T-helper 17 cell (primary cell): ENCODE results near the gene SCN4A. TPM values are rescaled to one million over a fixed set of nuclear protein-coding genes. Genes with fewer than 3 reads are reported as not detected.

Source experiments
- ATAC-seq: fragments of 150-1000 bp; cut with Tn5 transposase; 2 replicates; pipeline ENCODE4 v1.10.0; 2021; ENCODE audit warnings: mild to moderate bottlenecking, moderate library complexity
- DNase-seq, 3 donors: peaks; one replicate each; pipeline versions ENCODE4 v3.0.0 to v3.0.0-alpha.2; 2020 to 2021
- H3K9me3 ChIP-seq: one replicate; pipeline ENCODE4 v1.7.0; 2013; ENCODE audit warnings: low read length, mild to moderate bottlenecking; ENCODE audit not compliant: control insufficient read depth, poor library complexity, severe bottlenecking
- H3K27ac Mint-ChIP-seq: one replicate; pipeline ENCODE4 v1.8.0; 2022; ENCODE audit warnings: mild to moderate bottlenecking, moderate library complexity, mixed read lengths
- H3K27me3 Mint-ChIP-seq: one replicate; pipeline ENCODE4 v1.8.0; 2022; ENCODE audit warnings: mixed read lengths
- H3K36me3 Mint-ChIP-seq: one replicate; pipeline ENCODE4 v1.8.0; 2022; ENCODE audit warnings: low read depth, mixed read lengths
- H3K4me1 Mint-ChIP-seq: one replicate; pipeline ENCODE4 v1.8.0; 2022; ENCODE audit warnings: mild to moderate bottlenecking, mixed read lengths
- H3K4me3 Mint-ChIP-seq: one replicate; pipeline ENCODE4 v1.8.0; 2022; ENCODE audit warnings: mild to moderate bottlenecking, moderate library complexity, mixed read lengths
- total RNA-seq, 4 donors: library from RNA in 2 of 4; stranded (reverse) in 2 of 4; gene quantifications; one replicate each; pipeline ENCODE4 v1.2.3 and lab custom pipeline; 2022 to 2026

Gene SCN4A
- total RNA-seq, 2 donors from 2014 or later, result 0.02 to 0.16 TPM

GRCh38 chr17:64006361-64007088, 33.8 kb upstream of the SCN4A start:
- DNase-seq, result no peak
- H3K36me3 Mint-ChIP-seq, result peaks cover 3% of the 10 kb centered on the region
- no peak for ATAC-seq
- H3K4me3 Mint-ChIP-seq, result no peak overlapping the region
- peaks cover 44% of the 10 kb centered on the region for H3K4me1 Mint-ChIP-seq
- H3K27me3 Mint-ChIP-seq, result no peaks in the 10 kb centered on the region
- H3K9me3 ChIP-seq, result no peaks in the 10 kb centered on the region
- H3K27ac Mint-ChIP-seq, result peak overlapping the region; percentile 92

- no peak overlapping the region for H3K4me3 Mint-ChIP-seq
- H3K27ac Mint-ChIP-seq, result peak overlapping the region; percentile 92
- no peaks in the 10 kb centered on the region for H3K36me3 Mint-ChIP-seq
- no peaks in the 10 kb centered on the region for H3K27me3 Mint-ChIP-seq
- no peak for ATAC-seq
- peaks cover 40% of the 10 kb centered on the region for H3K4me1 Mint-ChIP-seq
- no peak for DNase-seq
- no peaks in the 10 kb centered on the region for H3K9me3 ChIP-seq
Observed at GRCh38 chr17:64005734-64006167, 33.0 kb upstream of the SCN4A start.

GRCh38 chr17:64004903-64005733, 32.4 kb upstream of the SCN4A start:
- no peak overlapping the region for H3K4me3 Mint-ChIP-seq
- H3K27ac Mint-ChIP-seq, result peak overlapping the region; percentile 72
- H3K9me3 ChIP-seq, result no peaks in the 10 kb centered on the region
- no peaks in the 10 kb centered on the region for H3K36me3 Mint-ChIP-seq
- peaks cover 41% of the 10 kb centered on the region for H3K4me1 Mint-ChIP-seq
- DNase-seq, result no peak
- no peaks in the 10 kb centered on the region for H3K27me3 Mint-ChIP-seq
- no peak for ATAC-seq

GRCh38 chr17:64004218-64004770, 31.6 kb upstream of the SCN4A start:
- Mint-ChIP-seq H3K36me3 (no peaks in the 10 kb centered on the region), H3K4me1 (peaks cover 38% of the 10 kb centered on the region), H3K27me3 (no peaks in the 10 kb centered on the region), H3K4me3 (no peak overlapping the region), H3K27ac (peak overlapping the region; percentile 72)
- DNase-seq (no peak), ATAC-seq (no peak)
- no peaks in the 10 kb centered on the region for H3K9me3 ChIP-seq

- no peak overlapping the region for H3K4me3 Mint-ChIP-seq
- no peaks in the 10 kb centered on the region for H3K27me3 Mint-ChIP-seq
- DNase-seq (no peak), ATAC-seq (no peak)
- no peaks in the 10 kb centered on the region for H3K36me3 Mint-ChIP-seq
- H3K9me3 ChIP-seq, result no peaks in the 10 kb centered on the region
- peak overlapping the region; percentile 59 for H3K27ac Mint-ChIP-seq
- peaks cover 39% of the 10 kb centered on the region for H3K4me1 Mint-ChIP-seq
Observed at GRCh38 chr17:64003526-64004121, 30.9 kb upstream of the SCN4A start.

GRCh38 chr17:64002658-64003525, 30.2 kb upstream of the SCN4A start:
- H3K4me1 Mint-ChIP-seq, result peaks cover 39% of the 10 kb centered on the region
- no peak for ATAC-seq
- H3K9me3 ChIP-seq, result no peaks in the 10 kb centered on the region
- no peak for DNase-seq
- no peak overlapping the region for H3K4me3 Mint-ChIP-seq
- no peaks in the 10 kb centered on the region for H3K36me3 Mint-ChIP-seq
- no peaks in the 10 kb centered on the region for H3K27me3 Mint-ChIP-seq
- peak overlapping the region; percentile 59 for H3K27ac Mint-ChIP-seq

- peaks cover 2% of the 10 kb centered on the region for H3K36me3 Mint-ChIP-seq
- ATAC-seq, result no peak
- DNase-seq, result no peak
- H3K27ac Mint-ChIP-seq, result peak overlapping the region; percentile 59
- H3K4me1 Mint-ChIP-seq, result peaks cover 42% of the 10 kb centered on the region
- no peak overlapping the region for H3K4me3 Mint-ChIP-seq
- H3K27me3 Mint-ChIP-seq, result no peaks in the 10 kb centered on the region
- no peaks in the 10 kb centered on the region for H3K9me3 ChIP-seq
Observed at GRCh38 chr17:64001763-64002529, 29.2 kb upstream of the SCN4A start.

- H3K4me3 Mint-ChIP-seq, result no peak overlapping the region
- H3K27me3 Mint-ChIP-seq, result no peaks in the 10 kb centered on the region
- no peak for DNase-seq
- peak overlapping the region; percentile 89 for H3K27ac Mint-ChIP-seq
- ATAC-seq, result no peak
- no peaks in the 10 kb centered on the region for H3K9me3 ChIP-seq
- peaks cover 46% of the 10 kb centered on the region for H3K4me1 Mint-ChIP-seq
- peaks cover 2% of the 10 kb centered on the region for H3K36me3 Mint-ChIP-seq
Observed at GRCh38 chr17:64001091-64001579, 28.4 kb upstream of the SCN4A start.

GRCh38 chr17:63999680-64000531, 27.2 kb upstream of the SCN4A start:
- H3K4me3 Mint-ChIP-seq, result peak overlapping the region; percentile 95
- no peaks in the 10 kb centered on the region for H3K27me3 Mint-ChIP-seq
- peaks cover 2% of the 10 kb centered on the region for H3K36me3 Mint-ChIP-seq
- peaks cover 46% of the 10 kb centered on the region for H3K4me1 Mint-ChIP-seq
- H3K27ac Mint-ChIP-seq, result peak overlapping the region; percentile 89
- DNase-seq, result no peak
- no peaks in the 10 kb centered on the region for H3K9me3 ChIP-seq
- no peak for ATAC-seq

- no peaks in the 10 kb centered on the region for H3K9me3 ChIP-seq
- H3K27ac Mint-ChIP-seq, result peak overlapping the region; percentile 89
- ATAC-seq (peak; percentile 55), DNase-seq (peak in 1 of 3 donors; percentile 48)
- H3K36me3 Mint-ChIP-seq, result peaks cover 2% of the 10 kb centered on the region
- peak overlapping the region; percentile 95 for H3K4me3 Mint-ChIP-seq
- peaks cover 49% of the 10 kb centered on the region for H3K4me1 Mint-ChIP-seq
- H3K27me3 Mint-ChIP-seq, result no peaks in the 10 kb centered on the region
Observed at GRCh38 chr17:63998721-63999679, 26.3 kb upstream of the SCN4A start.
